SK-N-SH treated with all-trans-retinoic acid at 6 μM for 48 hours (cell line): ENCODE results near the gene ZPR1.

Source experiments
- ATAC-seq: fragments of 200-7000 bp; cut with Tn5 transposase; 3 replicates; pipeline ENCODE4 v1.9.1; 2020; ENCODE audit warnings: mild to moderate bottlenecking, moderate library complexity
- ARNTL ChIP-seq: fragments of 450-650 bp; formaldehyde crosslinking; IDR thresholded peaks from 2 replicates; pipeline ENCODE4 v1.5.0; 2020; ENCODE audit warnings: low read depth, mild to moderate bottlenecking, moderate library complexity, borderline replicate concordance
- BACH2 ChIP-seq: fragments of 250-450 bp; sonication (Bioruptor Pico); IDR thresholded peaks from 2 replicates; pipeline ENCODE4 v1.9.0; 2021; ENCODE audit warnings: mild to moderate bottlenecking, borderline replicate concordance
- CREB5 ChIP-seq: fragments of 250-450 bp; sonication (Bioruptor Pico); IDR thresholded peaks from 2 replicates; pipeline ENCODE4 v1.5.1; 2020; ENCODE audit warnings: low read depth, mild to moderate bottlenecking, moderate library complexity
- CSDC2 ChIP-seq: fragments of 250-450 bp; sonication (Bioruptor Pico); IDR thresholded peaks from 2 replicates; pipeline ENCODE4 v1.5.0; 2020; ENCODE audit warnings: mild to moderate bottlenecking, moderate library complexity
- ESRRG ChIP-seq: fragments of 250-450 bp; sonication (Bioruptor Pico); IDR thresholded peaks from 2 replicates; pipeline ENCODE4 v1.6.1; 2021; ENCODE audit warnings: mild to moderate bottlenecking
- GLIS3 ChIP-seq: fragments of 250-450 bp; sonication (Bioruptor Pico); IDR thresholded peaks from 2 replicates; pipeline ENCODE4 v1.5.0; 2020; ENCODE audit warnings: mild to moderate bottlenecking, moderate library complexity
- OSR1 ChIP-seq: fragments of 250-450 bp; sonication (Bioruptor Pico); IDR thresholded peaks from 2 replicates; pipeline ENCODE4 v1.8.0; 2022; ENCODE audit warnings: moderate library complexity, mild to moderate bottlenecking, inconsistent platforms
- PATZ1 ChIP-seq: fragments of 250-450 bp; sonication (Bioruptor Pico); IDR thresholded peaks from 2 replicates; pipeline ENCODE4 v1.8.0; 2020; ENCODE audit warnings: mild to moderate bottlenecking, moderate library complexity, borderline replicate concordance
- PPARA ChIP-seq: fragments of 250-450 bp; sonication (Bioruptor Pico); IDR thresholded peaks from 2 replicates; pipeline ENCODE4 v1.5.0; 2020; ENCODE audit warnings: mild to moderate bottlenecking, borderline replicate concordance
- RARB ChIP-seq: fragments of 250-450 bp; sonication (Bioruptor Pico); IDR thresholded peaks from 2 replicates; pipeline ENCODE4 v1.8.0; 2021; ENCODE audit warnings: mild to moderate bottlenecking, moderate library complexity
- SNAI2 ChIP-seq: fragments of 250-450 bp; sonication (Bioruptor Pico); IDR thresholded peaks from 2 replicates; pipeline ENCODE4 v1.5.0; 2020; ENCODE audit warnings: mild to moderate bottlenecking, moderate library complexity
- TCF4 ChIP-seq: fragments of 250-450 bp; sonication (Bioruptor Pico); IDR thresholded peaks from 2 replicates; pipeline ENCODE4 v1.8.0; 2021; ENCODE audit warnings: mild to moderate bottlenecking, moderate library complexity, borderline replicate concordance
- TOX ChIP-seq: fragments of 250-450 bp; sonication (Bioruptor Pico); IDR thresholded peaks from 2 replicates; pipeline ENCODE4 v1.8.0; 2021; ENCODE audit warnings: mild to moderate bottlenecking, moderate library complexity, borderline replicate concordance
- ZC3H10 ChIP-seq: fragments of 250-450 bp; sonication (Bioruptor Pico); IDR thresholded peaks from 2 replicates; pipeline ENCODE4 v1.5.1; 2021; ENCODE audit warnings: mild to moderate bottlenecking, moderate library complexity
- ZFP3 ChIP-seq: fragments of 250-450 bp; sonication (Bioruptor Pico); IDR thresholded peaks from 2 replicates; pipeline ENCODE4 v1.5.0; 2020; ENCODE audit warnings: mild to moderate bottlenecking, moderate library complexity
- ZFP30 ChIP-seq: fragments of 450-650 bp; formaldehyde crosslinking; IDR thresholded peaks from 2 replicates; pipeline ENCODE4 v1.5.0; 2022; ENCODE audit warnings: mild to moderate bottlenecking, moderate library complexity
- ZNF565 ChIP-seq: fragments of 450-650 bp; formaldehyde crosslinking; conservative IDR thresholded peaks from 2 replicates; pipeline ENCODE4 v1.5.0; 2020; ENCODE audit warnings: low read depth, mild to moderate bottlenecking, moderate library complexity
- ZNF70 ChIP-seq: fragments of 450-650 bp; formaldehyde crosslinking; IDR thresholded peaks from 2 replicates; pipeline ENCODE4 v1.5.0; 2020; ENCODE audit warnings: mild to moderate bottlenecking, moderate library complexity
- ZNF8 ChIP-seq: fragments of 450-650 bp; formaldehyde crosslinking; IDR thresholded peaks from 2 replicates; pipeline ENCODE4 v1.5.0; 2020; ENCODE audit warnings: mild to moderate bottlenecking, moderate library complexity

The ZPR1 gene

GRCh38 chr11:116775975-116776374 is 11.8 kb downstream of the ZPR1 start:
- ATAC-seq = no peak

GRCh38 chr11:116774661-116775060 is 13.2 kb downstream of the ZPR1 start:
- TF ChIP-seq ZNF8 (CRISPR knock-in tag) (no peak), SNAI2 (CRISPR knock-in tag) (no peak), TOX (no peak), TCF4 (no peak), PATZ1 (CRISPR knock-in tag) (no peak), GLIS3 (CRISPR knock-in tag) (no peak), RARB (CRISPR knock-in tag) (no peak), OSR1 (CRISPR knock-in tag) (no peak), ARNTL (CRISPR knock-in tag) (no peak), ZC3H10 (CRISPR knock-in tag) (no peak)
- ATAC-seq = no peak

More at GRCh38 chr11:116775975-116776374, 11.8 kb downstream of the ZPR1 start:
- TF ChIP-seq TCF4 (no peak), BACH2 (CRISPR knock-in tag) (no peak), CREB5 (CRISPR knock-in tag) (no peak), ZNF70 (CRISPR knock-in tag) (no peak), GLIS3 (CRISPR knock-in tag) (no peak), ESRRG (CRISPR knock-in tag) (no peak), PPARA (no peak), ZFP3 (CRISPR knock-in tag) (no peak)

GRCh38 chr11:116773203-116774097 is 14.4 kb downstream of the ZPR1 start:
- ATAC-seq = peak; percentile 80
- TF ChIP-seq ZC3H10 (CRISPR knock-in tag) (no peak), ZNF565 (no peak), OSR1 (CRISPR knock-in tag) (no peak), ZFP30 (CRISPR knock-in tag) (no peak), PPARA (no peak), CSDC2 (CRISPR knock-in tag) (no peak), GLIS3 (CRISPR knock-in tag) (no peak), SNAI2 (CRISPR knock-in tag) (no peak), ARNTL (CRISPR knock-in tag) (no peak), ZNF70 (CRISPR knock-in tag) (no peak), PATZ1 (CRISPR knock-in tag) (no peak), CREB5 (CRISPR knock-in tag) (no peak), TCF4 (no peak)

- TF ChIP-seq ESRRG (CRISPR knock-in tag) (0 out of 2 replicates have a peak, but pooled peaks have one; percentile 5), OSR1 (CRISPR knock-in tag) (no peak)
- ATAC-seq = peak; percentile 87
These were observed 15.2 kb downstream of the ZPR1 start, which contains the start of gene BUD13 for GRCh38 chr11:116772443-116773202. Gene BUD13 (minus strand): TSS chr11:116772987. CDS start chr11:116772964, 23 bp downstream.
